HG03378 (cell line): ENCODE measurements around the gene CCDC157.

ENCODE experiments used
- ATAC-seq: cut with Tn5 transposase; IDR thresholded peaks from one replicate; pipeline ENCODE4 v1.9.1; 2021; ENCODE audit warnings: mild to moderate bottlenecking, moderate library complexity; ENCODE audit not compliant: unreplicated experiment

Gene CCDC157

DNA sequence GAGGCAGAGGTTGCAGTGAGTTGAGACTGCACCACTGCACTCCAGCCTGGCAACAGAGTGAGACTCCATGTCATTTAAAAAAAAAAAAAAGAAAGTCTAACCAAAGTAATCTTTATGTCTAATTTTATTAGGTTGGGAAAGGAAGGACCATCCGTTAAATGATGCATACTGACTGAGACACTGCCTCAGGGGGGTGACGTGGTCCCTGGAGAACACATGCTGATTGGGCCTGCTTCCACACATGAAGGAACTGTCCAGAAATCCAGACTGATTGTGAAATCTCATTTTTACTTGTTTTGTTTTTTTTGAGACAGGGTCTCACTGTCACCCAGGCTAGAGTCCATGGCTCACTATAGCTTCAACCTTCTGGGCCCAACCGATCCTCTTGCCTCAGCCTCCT, 5.6 kb upstream of the CCDC157 start:
- no peak for ATAC-seq

DNA sequence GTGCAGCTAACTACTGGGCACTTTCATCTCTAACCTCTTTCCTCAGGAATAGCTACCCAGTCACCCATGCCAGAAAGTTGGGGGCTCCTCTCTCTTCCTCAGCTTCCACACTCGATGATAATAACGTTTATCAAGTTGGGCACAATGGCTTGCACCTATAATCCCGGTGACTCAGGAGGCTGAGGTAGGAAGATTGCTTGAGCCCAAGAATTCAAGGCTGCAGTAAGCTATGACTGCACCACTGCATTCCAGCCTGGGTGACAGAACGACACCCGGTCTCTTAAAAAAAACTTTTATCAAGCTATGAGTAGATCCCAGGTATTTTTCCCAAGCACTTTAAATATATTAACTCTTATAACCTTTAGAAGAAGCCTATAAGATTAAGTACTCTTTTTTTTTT, 2.2 kb upstream of the CCDC157 start:
- ATAC-seq = no peak

DNA sequence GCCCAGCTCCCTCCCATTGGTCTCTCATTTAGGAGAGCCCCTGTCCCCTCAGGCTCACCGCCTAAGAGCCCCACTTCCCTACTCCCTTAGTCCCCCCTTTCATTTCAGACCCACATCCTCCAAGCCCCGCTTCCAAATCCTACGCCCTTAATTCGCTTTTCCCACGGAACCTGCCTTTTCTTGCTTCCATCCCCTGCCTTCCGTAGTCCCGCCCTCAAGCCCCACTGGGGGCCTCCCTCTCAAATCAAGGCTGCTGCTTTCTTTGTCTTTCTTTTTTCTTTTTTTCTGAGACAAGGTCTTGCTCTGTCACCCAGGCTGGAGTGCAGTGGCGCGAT, 396 bp downstream of the CCDC157 start:
- ATAC-seq = no peak

DNA sequence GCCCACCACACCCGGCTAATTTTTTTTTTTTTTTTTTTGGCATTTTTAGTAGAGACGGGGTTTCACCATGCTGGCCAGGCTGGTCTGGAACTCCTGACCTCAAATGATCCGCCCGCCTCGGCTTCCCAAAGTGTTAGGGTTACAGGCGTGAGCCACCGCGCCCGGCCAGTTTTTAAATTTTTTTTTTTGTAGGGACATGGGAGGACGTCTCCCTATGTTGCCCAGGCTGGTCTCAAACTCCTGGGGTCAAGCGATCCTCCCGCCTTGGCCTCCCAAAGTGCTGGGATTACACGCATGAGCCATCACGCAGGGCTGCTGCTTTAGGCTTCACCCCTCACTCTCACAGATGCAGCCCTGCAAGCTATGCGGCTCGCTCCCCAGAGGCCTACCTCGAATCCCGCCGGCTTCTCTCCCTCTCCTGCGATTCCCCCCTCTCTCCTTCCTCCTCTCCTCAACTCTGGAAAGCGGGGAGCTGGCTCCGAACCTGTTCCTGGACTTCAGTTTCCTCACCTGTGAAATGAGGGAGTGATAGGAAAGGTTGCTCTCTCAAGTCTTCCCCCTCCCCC, 926 bp downstream of the CCDC157 start:
- no peak for ATAC-seq

DNA sequence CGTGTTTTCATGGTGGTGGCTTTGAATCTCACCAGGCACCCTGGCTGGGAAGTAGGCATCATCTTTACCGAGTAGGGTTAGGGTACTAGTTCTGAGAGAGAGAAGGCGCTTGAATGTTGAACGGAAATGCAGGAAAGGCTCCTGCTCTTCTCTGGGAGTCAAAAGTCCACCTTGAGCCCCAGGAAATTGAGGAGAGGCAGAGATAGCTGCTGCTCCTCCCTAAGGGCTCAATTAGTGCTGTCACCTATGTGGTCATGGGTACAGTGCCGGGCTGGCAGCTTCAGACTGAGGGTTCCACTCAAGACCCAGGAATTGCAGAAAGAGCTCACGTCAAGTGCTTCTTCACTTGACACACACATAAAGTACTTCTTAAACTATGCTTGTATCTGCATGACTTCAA, 1.7 kb downstream of the CCDC157 start:
- no peak for ATAC-seq

DNA sequence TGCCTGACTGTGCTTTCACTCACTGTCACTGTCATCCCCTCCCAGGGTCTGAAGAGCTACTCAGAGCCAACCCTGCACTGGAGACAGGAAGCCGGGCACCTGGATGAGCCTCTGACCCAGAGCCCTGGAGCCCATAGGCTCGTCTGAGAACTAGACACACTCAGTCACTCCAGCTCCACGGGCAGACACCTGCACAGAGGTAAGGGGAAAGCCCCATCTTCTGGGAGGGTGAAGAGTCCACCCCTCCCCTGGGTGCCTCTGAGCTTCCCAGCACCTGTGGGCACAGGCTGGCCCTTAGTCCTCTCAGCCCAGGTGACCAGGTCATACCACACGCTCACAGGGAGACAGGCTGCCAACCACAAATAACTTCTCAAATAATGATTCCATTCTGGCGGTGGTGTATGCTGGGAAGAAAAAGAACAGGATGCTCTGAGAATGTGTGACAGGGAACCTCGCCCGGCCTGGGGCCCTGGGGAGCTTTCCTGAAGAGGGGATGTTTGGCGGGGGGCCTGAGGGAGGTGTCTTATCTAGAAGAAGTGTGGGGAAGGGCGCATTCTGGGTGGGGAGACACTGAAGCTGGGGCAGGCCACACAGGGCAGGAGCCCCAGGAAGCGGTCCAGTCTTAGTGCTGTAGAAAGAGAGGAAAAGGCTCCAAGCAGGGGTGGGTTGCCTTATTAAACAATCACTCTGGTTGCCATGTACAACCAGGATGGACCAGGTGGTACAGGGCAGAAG, 5.3 kb downstream of the CCDC157 start:
- ATAC-seq = no peak

DNA sequence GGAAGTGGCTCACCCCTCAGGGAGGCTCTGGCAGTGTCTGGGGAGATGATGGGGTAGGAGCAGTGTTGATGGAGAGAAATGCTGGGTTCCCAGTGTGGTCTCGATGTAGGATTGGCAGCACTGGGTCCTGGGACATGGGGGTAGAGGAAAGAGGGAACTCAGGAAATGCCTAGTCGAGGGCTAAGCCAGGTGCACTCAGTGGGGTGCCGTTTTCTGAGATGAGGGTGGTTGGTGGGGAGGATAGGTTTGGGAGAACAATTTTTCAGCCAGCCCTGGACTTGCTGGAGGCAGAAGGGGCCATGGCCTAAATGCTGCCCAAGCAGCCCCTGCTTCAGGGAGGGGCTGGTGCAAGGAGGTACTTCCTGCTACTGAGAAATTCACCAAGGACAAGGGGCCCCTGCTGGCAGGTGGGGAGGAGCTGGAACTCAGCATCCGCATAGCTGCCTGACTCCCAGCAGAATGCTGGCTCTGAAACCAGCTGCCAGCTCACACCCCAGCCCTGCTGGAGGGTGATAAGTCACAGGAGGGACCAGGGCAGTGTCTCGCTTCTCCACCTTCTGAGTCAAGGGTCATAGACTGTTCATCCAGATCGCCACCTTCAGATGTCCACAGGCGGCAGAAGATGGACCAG, 6.0 kb downstream of the CCDC157 start:
- ATAC-seq = no peak

DNA sequence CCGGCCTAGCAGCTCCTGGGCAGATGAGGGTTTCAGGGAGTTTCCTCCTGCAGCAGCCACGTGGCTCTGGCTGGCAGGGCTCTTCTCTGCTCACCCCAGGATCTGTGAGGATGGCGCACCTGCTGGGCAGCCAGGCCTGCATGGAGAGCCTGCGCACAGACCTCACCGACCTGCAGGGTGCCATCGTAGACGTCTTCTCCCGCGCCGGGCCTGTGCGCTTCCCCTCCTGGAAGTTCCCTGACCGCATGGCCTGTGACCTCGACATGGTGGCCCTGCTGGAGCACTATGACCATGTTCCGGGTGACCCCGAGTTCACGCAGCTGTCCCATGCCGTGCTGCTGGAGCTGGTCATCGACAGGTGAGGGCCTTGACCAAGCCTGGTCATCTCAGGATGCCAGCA, 9.1 kb downstream of the CCDC157 start:
- ATAC-seq = no peak

DNA sequence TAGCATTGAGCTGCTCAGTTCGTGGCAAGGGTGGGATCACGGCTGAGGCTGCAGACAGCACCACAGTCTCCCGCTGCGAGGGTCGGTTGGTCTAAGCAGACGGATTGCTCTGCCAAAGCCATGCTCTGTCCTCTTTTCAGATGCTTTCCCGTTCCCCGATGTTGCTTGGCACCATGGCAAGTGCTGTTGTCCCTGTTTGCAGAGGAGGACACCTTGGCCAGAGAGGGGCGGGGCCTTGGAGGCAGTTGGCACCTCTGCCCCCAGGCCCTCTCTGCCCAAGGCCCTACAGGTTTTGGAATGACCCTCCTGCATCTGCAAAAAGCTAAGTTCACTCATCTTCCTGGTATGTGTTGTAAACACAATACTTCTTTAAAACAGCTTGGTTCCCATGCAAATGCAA, 11.6 kb downstream of the CCDC157 start:
- no peak for ATAC-seq

DNA sequence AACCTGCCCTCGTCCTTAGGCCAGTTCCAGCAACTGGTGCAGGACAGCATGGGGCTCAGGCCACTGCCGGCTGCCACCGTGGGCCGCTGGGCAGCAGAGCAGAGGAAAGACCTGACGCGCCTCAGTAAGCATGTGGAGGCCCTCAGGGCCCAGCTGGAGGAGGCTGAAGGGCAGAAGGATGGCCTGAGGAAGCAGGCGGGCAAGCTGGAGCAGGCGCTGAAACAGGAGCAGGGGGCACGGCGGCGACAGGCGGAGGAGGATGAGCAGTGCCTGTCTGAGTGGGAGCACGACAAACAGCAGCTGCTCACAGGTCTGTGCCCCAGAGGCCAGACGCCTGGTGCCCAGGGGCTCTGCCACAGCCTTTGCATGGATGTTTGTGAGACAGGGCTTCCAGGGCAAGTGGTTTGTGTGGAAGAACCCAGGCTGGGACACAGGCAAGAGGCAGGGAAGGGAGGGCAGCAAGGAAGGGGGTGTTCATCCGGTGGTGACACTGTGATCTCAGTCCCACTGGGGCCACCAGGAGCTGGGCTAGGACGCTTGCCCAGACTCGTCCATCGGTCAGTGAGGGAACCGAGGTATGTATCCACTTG, 13.9 kb downstream of the CCDC157 start:
- no peak for ATAC-seq

DNA sequence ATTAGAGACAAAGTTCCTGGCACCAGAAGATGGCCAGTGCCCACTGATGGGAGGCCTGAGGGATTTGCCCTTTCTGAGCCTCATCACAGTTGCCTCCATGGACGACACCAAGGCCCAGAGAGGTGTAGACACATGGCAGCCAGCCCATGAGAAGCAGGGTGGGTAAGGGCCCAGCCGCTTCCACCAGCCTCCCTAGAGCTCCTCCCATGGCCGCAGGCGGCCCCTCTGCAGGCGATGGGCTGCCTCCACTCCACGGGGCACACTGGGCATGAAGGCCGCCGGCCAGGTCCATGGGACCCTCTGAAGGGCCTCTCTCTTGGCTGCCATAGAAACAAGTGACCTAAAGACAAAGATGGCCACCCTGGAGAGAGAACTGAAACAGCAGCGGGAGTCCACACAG, 14.5 kb downstream of the CCDC157 start:
- ATAC-seq = no peak

DNA sequence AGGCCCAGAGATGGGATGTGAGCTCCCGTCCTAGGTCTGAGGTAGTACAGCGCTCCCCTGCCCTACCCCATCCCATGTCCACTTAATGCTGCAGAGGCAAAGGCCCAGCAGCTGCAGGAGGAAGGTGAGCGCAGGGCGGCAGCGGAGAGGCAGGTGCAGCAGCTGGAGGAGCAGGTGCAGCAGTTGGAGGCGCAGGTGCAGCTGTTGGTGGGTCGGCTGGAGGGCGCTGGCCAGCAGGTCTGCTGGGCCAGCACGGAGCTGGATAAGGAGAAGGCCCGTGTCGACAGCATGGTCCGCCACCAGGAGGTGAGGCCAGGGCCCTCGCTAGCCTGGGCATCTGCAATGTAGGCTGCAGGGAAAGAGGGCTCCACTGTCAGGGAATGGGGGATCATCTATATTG, 15.2 kb downstream of the CCDC157 start:
- ATAC-seq = no peak

DNA sequence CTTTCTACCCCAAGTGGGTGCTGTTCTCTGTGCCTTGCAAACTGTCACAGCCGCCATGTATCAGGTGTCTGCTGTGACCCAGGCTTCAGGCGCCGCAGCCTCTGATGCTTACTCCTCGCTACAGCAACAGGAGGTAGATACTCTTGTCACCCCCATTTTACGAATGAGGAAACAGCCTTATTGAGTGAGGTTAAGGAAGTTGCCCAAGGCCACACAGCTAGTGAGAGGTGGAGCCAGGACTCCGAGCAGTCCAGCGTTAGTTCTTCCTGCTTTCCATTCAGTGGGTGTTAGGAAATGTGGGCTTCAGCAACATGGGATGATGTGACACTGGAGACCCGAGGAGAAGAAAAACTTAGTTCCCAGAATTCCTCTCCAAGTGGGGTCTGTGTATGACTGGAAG, 16.1 kb downstream of the CCDC157 start:
- ATAC-seq = no peak

DNA sequence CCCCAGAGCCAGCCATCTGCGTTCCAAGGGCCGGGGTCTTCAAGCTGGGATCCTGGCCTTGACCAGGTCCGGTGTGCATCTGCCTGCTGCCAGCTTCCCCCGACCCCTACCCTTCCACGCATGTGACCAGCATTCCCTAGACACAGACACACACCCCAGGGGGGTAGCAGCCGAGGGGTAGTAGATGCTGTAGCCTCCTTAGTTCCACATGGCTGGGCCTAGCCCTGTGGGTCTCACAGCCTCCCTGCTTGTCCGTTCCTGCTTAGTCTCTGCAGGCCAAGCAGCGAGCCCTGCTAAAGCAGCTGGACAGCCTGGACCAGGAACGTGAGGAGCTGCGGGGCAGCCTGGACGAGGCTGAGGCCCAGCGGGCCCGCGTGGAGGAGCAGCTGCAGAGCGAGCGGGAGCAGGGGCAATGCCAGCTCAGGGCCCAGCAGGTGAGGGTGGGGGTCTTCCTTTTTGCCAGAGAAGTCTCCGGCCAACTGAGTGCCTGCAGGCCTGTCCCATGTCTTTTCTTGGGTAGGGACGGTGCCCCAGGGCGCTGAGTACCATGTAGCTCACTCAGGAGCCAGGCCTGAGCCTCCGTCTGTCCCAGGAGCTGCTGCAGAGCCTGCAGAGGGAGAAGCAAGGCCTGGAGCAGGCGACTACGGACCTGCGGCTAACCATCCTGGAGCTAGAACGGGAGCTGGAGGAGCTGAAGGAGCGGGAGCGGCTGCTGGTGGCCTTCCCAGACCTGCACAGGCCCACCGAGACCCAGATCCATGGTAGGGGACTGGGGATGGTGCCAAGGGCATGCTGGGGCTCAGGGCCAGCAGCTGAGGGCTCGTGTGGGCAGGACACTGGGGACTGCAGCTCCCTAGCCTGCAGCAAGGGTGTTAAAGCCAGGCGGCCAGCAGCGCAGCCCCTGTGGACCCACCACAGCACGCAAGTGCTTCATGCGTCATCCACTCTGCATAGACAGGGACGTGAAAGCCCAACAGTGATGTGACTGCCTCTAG, 16.8 kb downstream of the CCDC157 start:
- ATAC-seq = no peak

DNA sequence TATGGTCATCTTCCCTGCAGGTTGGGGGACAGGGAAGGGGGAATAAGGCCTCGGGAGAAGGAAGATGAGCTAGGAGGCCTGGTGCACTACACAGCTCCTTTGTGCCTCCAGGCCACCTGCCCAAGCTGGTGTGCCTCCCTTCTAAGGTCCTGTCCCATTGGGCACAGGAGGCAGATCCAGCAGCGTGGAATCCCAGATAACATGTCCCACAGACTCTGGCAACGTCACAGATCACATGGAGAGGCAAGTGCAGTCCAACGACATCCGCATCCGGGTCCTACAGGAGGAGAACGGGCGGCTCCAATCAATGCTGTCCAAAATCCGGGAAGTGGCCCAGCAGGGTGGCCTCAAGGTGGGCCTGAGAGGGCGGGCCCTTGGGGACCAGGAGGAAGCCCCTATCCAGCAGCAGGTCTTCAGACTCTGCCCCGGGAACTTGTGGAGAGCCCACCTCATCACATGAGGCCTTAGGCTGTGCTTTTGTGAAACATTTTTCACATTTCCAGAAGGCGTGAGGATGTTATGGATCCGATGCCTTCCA, 18.6 kb downstream of the CCDC157 start:
- ATAC-seq = no peak

DNA sequence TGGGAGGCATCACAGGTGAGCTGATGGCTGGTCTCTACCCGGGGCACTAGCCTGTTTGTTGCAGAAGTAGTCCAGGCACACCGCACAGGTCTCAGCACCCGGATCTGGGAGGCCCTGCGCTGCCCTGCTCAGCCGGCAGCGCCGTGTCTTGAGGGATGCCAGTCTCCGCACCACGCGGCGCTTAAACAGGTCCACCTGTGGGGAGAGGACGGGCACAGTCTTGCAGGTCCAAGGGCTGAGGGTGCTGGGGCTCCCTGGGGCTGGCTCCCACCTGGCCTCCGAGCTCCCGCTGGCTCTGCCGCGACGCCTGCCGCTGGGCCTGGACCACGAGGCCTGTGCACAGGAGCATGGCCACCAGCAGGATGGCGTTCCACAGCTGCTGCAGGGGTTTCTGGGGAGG, 23.2 kb downstream of the CCDC157 start:
- ATAC-seq = no peak

DNA sequence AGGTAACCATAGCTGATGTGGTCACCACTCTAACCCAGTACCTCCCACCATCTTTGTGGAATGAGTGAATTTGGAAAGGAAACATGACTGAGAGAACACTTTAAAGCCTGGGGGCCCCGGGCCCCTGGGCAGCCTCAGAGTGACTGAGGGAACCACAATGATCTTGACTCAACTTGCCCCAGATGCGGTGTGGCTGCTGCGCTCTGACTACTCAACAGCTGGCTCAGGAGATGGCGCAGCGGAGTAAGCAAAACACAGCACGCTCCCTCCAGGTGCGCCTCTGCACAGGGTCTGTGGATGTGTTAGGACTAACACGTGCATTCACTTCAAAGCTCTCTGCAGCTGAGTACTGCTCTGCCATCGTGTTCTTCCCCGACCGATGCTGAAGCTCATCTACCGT, 24.5 kb downstream of the CCDC157 start:
- no peak for ATAC-seq

DNA sequence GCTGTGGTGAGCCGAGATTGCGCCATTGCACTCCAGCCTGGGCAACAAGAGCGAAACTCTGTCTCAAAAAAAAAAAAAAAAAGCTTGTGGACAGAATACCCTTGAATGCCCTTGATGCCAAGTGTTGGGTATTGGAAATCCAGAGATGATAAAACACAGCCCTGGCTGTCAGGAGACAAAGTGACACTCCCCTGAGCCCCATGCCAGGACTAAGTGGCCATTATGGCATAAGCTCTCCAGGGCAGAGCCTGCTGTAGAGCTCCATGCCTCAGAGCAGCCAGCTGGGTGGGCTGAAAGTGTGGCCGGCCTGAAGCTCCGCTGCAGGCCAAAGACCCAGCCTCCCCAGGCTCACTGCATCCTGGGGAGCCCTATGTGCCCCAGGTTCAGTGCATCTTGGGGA, 25.5 kb downstream of the CCDC157 start:
- no peak for ATAC-seq

DNA sequence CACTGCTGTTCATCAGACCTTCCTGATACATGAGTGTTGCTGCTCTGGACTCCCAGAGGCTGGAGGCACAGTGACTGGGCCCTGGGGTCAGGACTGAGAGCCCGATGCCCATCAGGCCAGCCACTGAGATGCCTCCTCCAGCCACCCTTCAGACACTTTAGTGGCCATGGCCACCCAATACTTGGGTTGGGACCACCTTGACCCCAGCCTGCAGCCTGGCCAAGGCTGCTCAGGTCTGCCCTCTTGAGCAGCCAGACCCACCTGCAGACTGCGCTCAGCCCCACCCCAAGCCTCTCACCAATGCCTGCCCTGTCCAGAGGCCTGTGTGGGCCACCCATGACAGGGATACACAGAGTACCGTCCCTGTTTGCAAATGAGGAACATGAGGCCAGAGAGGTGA, 26.3 kb downstream of the CCDC157 start:
- ATAC-seq = no peak

DNA sequence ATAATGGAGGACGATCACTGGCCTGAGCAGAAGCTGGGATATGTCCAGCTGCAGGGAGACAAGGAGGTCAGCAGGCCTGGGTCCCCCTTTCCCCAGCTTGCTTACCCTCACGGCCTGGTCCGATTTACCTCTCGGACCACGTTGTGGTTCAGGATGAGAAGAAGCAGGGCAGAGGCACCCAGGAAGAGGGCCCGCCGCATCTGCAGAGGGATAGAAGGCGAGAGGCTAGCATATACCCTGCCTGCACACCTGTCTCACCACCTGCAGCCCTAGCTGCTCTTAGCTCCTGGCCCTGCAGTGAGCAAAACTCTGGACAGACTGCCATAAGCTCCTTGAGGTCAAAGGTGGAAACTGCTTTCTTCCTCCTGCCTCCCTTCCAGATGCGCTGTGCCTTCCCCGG, 29.1 kb downstream of the CCDC157 start:
- ATAC-seq = no peak

DNA sequence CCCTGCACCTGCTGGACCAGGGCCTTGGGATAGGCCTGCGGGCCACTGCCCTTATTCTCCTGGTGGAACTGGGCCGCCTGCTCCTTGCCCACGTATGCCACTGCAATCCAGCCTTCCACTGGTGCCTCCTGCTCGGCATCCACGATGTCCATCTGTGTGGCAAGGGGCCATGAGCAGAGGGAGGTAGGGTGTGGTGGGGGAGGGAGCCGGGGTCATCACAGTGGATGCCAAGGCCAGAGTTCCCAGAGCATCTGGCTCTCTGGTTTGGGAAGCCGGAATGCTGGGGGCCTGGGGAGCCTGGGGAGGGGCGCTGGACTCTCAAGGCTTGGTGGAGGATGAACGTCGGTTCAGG, 29.8 kb downstream of the CCDC157 start:
- ATAC-seq = no peak
